PC-3 (cell line): ENCODE measurements around the gene LINGO1.

Source experiments
- EZH2 ChIP-seq: fragments of 300-600 bp; sonication (generic); IDR thresholded peaks from one replicate; pipeline ENCODE4 v1.6.1; 2017; ENCODE audit warnings: antibody characterized with exemption, mild to moderate bottlenecking, low read length; ENCODE audit not compliant: unreplicated experiment
- EZH2phosphoT487 ChIP-seq: fragments of 300-600 bp; sonication (generic); IDR thresholded peaks from 2 replicates; pipeline ENCODE4 v1.6.1; 2018; ENCODE audit warnings: mild to moderate bottlenecking, antibody characterized with exemption, low read length, borderline replicate concordance
- TF ChIP-seq, protein P1 (sequence below): fragments of 300-600 bp; sonication (generic); conservative IDR thresholded peaks from 2 replicates; pipeline ENCODE4 v1.5.1; 2017; ENCODE audit warnings: antibody characterized with exemption, low read depth, mild to moderate bottlenecking, low read length

GRCh38 chr15:77566092-77566491, 66.6 kb downstream of the LINGO1 start:
- TF ChIP-seq EZH2 (no peak), EZH2phosphoT487 (no peak)
- TF ChIP-seq, protein P1, sequence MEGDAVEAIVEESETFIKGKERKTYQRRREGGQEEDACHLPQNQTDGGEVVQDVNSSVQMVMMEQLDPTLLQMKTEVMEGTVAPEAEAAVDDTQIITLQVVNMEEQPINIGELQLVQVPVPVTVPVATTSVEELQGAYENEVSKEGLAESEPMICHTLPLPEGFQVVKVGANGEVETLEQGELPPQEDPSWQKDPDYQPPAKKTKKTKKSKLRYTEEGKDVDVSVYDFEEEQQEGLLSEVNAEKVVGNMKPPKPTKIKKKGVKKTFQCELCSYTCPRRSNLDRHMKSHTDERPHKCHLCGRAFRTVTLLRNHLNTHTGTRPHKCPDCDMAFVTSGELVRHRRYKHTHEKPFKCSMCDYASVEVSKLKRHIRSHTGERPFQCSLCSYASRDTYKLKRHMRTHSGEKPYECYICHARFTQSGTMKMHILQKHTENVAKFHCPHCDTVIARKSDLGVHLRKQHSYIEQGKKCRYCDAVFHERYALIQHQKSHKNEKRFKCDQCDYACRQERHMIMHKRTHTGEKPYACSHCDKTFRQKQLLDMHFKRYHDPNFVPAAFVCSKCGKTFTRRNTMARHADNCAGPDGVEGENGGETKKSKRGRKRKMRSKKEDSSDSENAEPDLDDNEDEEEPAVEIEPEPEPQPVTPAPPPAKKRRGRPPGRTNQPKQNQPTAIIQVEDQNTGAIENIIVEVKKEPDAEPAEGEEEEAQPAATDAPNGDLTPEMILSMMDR = no peak
